Urothelium cell line (cell line): ENCODE results near the gene CIAO3.

Experiments used
- DNase-seq: peaks from one replicate; pipeline ENCODE4 v3.0.0; 2011; ENCODE audit warnings: low spot score, mixed read lengths
- FAIRE-seq: peaks from 2 replicates; lab custom pipeline; 2011; peaks lifted over from hg19 to GRCh38; lab: Jason Lieb, UNC

Gene CIAO3

DNA sequence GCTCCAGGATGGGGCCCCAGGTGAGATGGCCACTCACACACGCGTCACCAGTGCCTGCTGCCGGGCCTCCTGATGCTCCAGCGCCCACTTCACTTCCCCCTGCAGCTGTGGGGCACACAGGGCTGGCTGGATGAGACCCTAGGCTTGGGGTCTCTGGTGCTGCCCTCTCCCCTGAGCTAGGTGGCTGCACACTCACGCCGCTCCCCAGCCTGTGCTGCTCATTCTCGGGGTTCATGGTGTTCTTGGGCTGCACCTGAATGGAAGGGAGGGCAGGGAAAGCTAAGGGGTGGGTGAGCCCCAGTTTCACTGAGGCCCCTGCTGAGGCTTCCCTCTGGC, 15.8 kb downstream of the CIAO3 start:
- FAIRE-seq (no peak), DNase-seq (no peak)

DNA sequence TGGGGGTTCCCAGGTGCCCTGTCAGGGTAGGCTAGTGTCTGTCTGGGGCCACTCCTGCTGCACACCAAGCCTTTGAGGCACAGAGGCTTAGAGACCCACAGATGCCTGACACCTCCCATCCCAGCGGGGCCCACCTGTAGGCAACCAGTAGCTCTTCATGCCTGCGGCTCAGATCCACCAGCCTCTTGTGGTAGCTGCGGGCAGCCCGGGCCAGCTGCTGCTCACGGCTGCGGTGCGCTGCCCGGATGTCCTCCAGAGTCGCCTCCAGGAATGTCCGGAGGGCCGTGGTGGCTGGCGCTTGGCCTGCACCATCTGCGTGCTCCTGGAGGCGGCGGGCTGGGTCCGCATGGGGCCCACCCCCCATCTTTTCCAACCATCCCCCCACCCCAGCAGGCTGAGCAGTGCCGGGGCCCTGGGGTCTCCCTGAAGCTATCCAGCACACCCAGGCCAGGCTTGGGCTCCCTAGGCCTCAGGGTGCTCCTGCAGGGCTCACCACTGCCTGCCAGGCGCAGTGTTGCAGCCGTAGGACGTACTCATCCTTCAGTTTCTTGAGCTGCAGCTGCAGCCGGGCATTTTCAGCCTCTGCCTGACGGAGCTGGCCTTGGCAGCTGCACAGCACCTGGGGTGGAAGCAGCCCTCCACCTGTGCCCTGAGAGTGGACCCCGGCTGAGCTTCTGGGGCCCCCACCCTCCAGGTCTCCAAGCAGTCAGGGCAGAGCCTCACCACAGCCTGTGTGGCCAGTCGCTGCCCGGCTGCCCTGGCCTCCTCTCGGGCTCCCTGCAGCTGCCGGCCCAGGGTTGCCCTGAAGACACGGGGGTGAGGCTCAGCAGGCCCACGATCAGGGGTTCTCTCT, 16.4 kb downstream of the CIAO3 start:
- DNase-seq (no peak), FAIRE-seq (no peak)

GRCh38 chr16:723695-724094, 17.1 kb downstream of the CIAO3 start:
- DNase-seq: no peak
- no peak for FAIRE-seq

DNA sequence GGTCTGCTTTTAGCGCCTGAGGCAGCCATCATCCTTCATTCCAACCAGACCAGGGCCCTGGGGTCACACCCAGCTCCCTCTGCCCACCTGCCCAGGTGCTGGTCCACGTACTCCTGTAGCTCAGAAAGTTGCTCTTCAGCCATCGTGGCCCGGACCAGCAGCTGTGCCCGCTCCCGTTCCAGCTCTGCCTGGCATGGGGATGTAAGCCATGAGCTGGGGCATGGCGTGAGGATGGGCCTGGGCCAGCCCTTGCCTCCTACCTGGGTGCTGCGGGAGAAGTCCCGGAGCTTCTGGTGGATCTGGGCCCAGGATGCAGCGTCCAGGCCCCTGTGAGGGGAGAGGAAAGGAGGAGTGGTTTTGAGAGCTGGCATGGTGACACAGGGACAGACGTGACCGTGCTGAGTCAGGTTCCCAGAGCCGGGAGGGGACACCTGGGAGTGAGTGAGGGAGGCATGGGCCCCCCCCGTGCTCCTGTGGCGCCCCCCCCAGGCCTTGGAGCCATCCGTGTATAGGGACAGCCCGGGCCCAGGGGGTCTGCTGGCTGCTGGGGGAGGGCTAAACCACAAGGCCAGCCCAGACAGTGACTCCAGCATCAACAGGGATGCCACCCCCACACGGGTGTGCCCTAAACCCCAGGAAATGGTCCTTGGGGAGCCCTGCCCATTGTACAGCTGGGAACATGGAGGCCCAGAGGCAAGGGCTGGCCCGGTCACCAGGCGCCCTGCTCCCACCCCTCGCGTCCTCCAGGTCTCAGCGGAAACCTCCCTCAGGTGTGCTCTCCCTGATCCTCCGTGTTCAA, 17.8 kb downstream of the CIAO3 start:
- DNase-seq: no peak
- FAIRE-seq: no peak

DNA sequence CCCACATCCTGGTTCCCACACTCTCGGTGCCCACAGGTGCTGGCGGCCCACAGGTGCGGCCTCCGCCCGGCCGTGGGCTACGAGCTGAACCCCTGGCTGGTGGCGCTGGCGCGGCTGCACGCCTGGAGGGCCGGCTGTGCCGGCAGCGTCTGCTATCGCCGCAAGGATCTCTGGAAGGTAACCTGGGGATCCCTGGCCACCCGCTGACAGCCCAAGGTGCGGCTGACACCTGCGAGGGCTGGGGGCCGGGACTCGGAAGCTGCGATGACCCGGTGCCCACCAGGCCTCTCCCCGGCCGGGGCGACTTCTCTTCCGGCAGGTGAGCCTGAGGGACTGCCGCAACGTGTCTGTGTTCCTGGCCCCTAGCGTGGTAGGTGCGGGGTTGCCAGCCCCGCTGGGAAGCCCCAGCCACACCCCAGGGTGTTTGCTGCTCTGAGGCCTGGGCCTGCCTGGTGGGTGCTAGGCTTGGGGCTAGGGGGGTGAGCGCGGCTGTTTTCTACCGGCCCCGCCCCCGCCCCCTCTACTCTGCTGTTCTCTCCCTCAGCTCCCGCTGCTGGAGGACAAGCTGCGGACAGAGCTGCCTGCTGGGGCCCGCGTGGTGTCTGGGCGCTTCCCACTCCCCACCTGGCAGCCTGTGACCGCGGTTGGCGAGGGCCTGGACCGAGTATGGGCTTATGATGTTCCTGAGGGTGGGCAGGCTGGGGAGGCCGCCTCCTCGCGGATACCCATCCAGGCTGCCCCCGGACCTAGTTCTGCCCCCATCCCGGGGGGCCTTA, 18.8 kb downstream of the CIAO3 start:
- FAIRE-seq (peak; percentile 17), DNase-seq (no peak)

GRCh38 chr16:720990-721764, 19.6 kb downstream of the CIAO3 start, which contains the start of gene ANTKMT:
Gene ANTKMT (plus strand): TSS chr16:721146. CDS start chr16:721275, 129 bp downstream.
- FAIRE-seq (peak; percentile 91), DNase-seq (peak; percentile 93)

DNA sequence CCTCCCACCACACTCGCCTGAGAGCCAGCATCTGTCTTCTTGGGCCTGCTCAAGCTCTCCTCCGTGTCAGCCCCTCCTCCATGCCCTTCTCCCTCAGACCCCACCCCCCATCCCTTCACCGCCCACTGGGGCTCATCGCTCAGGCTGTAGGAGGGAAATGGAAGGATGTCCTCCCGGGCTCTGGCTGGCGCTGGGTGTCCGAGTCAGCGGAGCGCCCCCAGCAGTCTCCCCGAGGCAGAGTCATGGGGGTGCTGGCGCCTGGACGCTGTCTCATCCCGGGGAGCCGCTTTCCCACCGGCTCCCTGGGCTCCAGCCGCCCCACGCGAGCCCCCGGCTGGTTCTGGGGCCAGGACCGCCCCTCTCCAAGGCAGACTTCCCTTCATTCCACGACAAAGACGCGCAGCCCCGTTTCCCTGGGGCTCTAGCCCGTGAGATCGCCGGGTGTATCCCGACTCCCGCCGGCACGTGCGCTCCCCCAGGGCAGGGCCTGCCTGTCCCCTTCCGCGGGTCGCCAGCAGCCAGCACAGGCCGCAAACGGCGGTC, 20.3 kb downstream of the CIAO3 start:
- FAIRE-seq (no peak), DNase-seq (no peak)

- FAIRE-seq: no peak
- DNase-seq: no peak
Observed at GRCh38 chr16:719815-720446, 20.9 kb downstream of the CIAO3 start.

DNA sequence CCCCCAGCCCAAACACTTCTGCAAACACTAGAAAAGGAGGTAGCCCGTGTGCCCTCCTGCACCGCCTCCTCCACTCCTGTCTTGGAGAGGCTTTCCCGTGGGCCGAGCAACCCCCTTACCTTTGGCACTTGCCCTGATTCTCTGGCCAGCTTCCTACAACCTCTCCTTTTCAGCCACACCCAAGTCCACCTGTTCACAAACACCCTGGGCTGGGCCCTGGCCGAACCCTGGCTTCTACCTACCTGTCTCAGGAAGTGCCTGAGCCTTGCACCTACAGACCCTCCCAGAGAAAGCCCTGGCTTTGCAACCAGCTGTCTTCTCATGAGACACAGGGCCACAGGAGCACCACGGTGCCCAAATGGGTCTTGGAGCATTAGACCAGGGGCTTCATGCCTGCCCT, 21.9 kb downstream of the CIAO3 start:
- FAIRE-seq (no peak), DNase-seq (no peak)

DNA sequence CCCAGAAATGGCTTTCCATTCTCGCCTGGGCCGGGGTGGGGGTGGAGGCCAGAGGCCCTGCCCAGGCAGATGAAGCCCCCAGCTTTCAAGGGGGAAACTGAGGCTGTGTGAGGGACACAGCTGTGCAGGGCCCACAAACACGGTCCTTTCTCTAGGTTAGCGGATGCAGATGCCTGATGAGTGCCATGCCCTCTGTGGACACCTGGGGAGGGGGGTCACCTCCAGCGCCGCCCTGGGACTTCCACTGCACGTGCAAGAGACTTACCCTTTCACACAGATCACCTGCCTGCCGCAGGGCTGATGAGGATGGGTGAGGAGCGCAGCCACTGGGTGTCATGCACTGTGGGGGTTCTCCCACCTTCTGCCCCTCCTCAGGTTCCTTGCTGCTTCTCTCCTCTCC, 22.4 kb downstream of the CIAO3 start:
- DNase-seq (no peak), FAIRE-seq (no peak)

DNA sequence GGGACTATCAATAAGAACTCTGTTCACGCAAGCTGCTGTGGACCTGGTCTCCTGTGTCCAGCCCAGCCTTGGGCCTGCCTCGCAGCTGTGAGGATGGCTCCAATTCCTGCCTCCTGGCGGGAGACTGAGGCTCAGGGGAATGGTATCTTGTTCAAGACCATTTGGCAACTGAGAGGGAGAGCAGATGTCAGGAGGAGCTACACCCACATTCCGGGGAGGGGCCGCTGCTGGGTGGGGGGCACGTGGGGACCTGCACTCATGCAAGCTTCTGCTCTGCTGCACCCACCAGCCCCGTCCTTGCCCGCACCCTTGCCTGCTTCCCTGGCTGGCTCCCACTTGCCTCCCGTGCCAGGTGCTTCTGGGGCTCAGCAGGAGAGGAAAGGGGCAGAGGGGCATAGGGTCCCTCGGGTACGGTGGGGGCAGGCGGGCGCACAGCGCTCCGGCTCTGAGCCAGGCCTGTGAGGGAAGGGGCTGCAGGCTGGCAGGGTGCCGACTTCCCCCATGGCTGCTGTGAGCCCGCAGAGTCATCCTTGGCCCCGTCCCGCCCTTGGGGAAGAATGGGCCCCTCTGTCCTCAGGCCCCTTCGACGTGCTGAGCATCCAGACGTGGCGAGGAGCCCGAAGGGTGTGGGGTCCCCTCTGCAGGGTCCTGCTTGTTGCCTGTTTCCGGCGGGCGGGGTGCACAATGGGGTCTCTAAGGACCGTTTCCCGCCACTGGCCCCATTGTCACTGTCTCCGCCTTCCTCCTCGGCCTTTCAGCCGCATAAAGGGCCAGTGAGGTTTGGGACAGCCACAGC, 23.1 kb downstream of the CIAO3 start:
- no peak for DNase-seq
- no peak for FAIRE-seq

GRCh38 chr16:716768-717325, 23.9 kb downstream of the CIAO3 start:
- no peak for FAIRE-seq

GRCh38 chr16:716200-716568, 24.6 kb downstream of the CIAO3 start:
- FAIRE-seq (no peak), DNase-seq (no peak)

More at GRCh38 chr16:716768-717325, 23.9 kb downstream of the CIAO3 start:
- DNase-seq: no peak

GRCh38 chr16:715477-716199, 25.2 kb downstream of the CIAO3 start:
- DNase-seq: no peak
- FAIRE-seq: no peak

DNA sequence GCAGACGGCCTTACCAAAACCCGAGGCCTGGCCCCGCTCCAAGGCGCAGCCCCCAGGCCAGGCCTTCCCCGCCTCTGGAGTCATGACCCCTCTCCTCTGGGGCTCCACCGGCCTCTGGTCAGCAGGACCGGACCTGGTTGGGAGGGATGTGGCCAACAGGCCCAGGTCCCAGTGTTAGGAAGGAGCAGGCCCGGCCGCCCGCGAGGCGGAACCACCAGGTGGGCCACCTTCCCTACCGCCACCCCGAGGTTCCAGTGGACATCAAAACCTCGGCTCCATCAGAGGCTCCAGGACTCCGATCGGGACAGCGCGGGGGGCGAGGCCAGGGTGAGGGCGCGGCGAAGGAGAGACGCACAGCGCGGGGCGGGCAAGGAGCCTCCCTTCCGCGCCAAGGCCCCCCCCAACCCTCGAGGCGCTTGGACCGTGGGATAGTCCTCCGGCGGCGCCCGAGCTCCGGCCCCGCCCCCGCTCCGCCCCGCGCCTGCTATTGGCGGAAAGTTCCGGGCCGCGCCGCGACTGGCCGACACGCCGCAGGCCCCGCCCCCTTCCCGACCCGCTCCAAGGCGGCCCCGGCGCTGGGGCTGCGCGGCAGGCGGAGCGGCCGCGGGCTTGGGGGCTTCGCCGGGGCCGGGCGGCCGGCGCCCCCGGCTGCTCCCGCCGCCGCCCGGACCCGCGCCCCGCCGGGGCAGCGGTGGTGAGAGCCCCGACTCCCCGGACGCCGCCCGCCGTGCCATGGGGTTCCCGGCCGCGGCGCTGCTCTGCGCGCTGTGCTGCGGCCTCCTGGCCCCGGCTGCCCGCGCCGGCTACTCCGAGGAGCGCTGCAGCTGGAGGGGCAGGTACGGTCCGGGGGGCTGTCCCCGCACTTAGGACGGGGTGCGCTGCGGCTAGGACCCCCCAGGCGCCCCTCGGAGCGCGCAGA, 26.0 kb downstream of the CIAO3 start, which contains the start of gene METRN:
Gene METRN (plus strand): TSS at position 561 of the 919 bp plus-strand sequence. CDS start 172 bp downstream, at position 733.
- DNase-seq: peak; percentile 94
- FAIRE-seq: peak; percentile 42

DNA sequence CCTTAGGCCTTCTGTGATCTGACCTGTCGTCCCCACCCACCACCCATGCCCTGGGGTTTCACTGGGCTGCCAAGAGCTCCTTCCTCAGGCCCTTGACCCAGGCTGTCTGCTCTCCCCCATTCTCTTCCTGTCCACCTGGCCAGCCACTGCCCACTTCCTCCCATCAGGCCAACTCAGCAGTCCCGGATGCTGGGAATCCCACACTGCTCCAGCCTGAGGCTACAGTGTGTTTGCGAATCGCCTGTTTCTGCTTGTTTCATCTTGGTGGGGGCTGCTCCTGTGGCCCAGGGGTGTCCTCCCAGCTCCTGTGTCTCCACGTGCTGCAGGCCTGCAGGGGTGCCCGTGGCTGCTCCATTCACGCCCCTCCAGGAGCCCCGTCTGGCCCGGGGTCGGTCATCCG, 26.7 kb downstream of the CIAO3 start:
- DNase-seq (no peak), FAIRE-seq (no peak)

- FAIRE-seq (peak; percentile 93), DNase-seq (peak; percentile 81)
Observed at GRCh38 chr16:712740-713250, 28.0 kb downstream of the CIAO3 start.
